Nephron progenitor cell (in vitro differentiated cells): ENCODE data around the gene MID1IP1.

Experiments used
- DNase-seq: peaks from one replicate; pipeline ENCODE4 v3.0.0; 2021
- H3K27ac Mint-ChIP-seq: 2 replicates; pipeline ENCODE4 v1.8.0; 2021; ENCODE audit warnings: mild to moderate bottlenecking, moderate library complexity, mixed read lengths
- H3K27me3 Mint-ChIP-seq: 2 replicates; pipeline ENCODE4 v1.8.0; 2021; ENCODE audit warnings: mild to moderate bottlenecking, low read depth, mixed read lengths; ENCODE audit not compliant: poor library complexity
- H3K36me3 Mint-ChIP-seq: 2 replicates; pipeline ENCODE4 v1.8.0; 2021; ENCODE audit warnings: low read depth, mixed read lengths
- H3K4me1 Mint-ChIP-seq: 2 replicates; pipeline ENCODE4 v1.8.0; 2021; ENCODE audit warnings: mixed read lengths
- H3K4me3 Mint-ChIP-seq: 2 replicates; pipeline ENCODE4 v1.8.0; 2021; ENCODE audit warnings: mild to moderate bottlenecking, moderate library complexity, mixed read lengths
- H3K9me3 Mint-ChIP-seq: 2 replicates; pipeline ENCODE4 v1.8.0; 2021; ENCODE audit warnings: mild to moderate bottlenecking, moderate library complexity, mixed read lengths
- CTCF ChIP-seq: fragments of 200-600 bp; sonication (generic); IDR thresholded peaks from 2 replicates; pipeline ENCODE4 v1.5.0; 2021; ENCODE audit warnings: antibody characterized with exemption

MID1IP1 gene

GRCh38 chrX:38848671-38849455, 47.6 kb downstream of the MID1IP1 start:
- no peak overlapping the region for H3K27ac Mint-ChIP-seq
- no peak for TF ChIP-seq CTCF
- H3K4me1 Mint-ChIP-seq, result no peaks in the 10 kb centered on the region
- H3K4me3 Mint-ChIP-seq, result no peak overlapping the region
- no peaks in the 10 kb centered on the region for H3K27me3 Mint-ChIP-seq
- H3K9me3 Mint-ChIP-seq, result peaks cover 18% of the 10 kb centered on the region
- H3K36me3 Mint-ChIP-seq, result no peaks in the 10 kb centered on the region
- DNase-seq, result no peak

DNA sequence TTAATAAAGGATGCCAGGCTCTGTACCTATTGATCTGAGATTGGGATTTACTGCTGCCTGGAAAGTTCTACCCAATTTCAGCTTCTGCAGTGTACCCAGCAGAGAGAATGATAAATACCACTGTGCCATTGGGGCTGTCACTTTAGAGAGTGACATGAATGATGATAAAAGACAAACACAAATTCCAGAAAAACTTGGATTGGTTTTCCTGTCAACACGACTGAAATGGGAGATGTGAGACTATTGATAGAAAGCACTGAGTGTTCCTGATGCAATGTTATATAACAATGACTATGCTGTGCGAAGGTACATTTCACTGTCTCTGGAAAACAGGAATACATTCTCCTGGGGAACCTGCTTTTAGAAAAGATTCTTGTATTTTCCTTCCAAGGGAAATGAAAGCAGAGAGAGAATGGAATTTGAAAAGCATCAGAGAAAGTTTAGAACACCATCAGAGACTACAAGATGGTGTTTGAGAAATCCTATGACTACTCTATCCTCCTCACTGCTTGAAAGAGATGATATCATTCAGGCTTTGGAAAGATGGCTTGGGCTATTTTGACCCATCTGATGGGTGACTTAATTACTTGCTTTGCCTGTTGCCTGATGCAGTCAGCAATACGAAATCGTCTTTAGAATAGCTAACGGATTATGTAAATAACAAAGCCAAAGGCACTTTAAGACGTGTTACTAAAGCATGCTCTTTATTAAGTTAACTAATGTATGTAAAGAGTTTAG, 49.7 kb downstream of the MID1IP1 start:
- Mint-ChIP-seq H3K4me1 (no peaks in the 10 kb centered on the region), H3K4me3 (no peak overlapping the region), H3K9me3 (peaks cover 18% of the 10 kb centered on the region), H3K36me3 (no peaks in the 10 kb centered on the region), H3K27me3 (peaks cover 4% of the 10 kb centered on the region), H3K27ac (no peak overlapping the region)
- TF ChIP-seq CTCF, result no peak
- DNase-seq, result no peak

DNA sequence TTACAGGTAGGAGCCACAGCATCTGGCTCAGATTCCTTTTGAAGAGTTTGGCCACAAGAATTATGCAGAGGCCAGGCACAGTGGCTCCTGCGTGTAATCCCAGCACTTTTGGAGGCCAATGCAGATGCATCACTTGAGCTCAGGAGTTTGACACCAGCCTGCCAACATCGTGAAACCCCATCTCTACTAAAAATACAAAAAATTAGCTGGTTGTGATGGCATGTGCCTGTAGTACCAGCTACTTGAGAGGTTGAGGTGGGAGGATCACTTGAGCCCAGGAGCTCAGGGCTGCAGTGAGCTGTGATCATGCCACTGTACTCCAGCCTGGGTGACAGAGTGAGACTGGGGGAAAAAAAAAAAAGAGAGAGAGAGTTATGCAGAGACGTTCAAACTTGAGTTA, 53.0 kb downstream of the MID1IP1 start:
- TF ChIP-seq CTCF, result no peak
- Mint-ChIP-seq H3K36me3 (no peaks in the 10 kb centered on the region), H3K4me3 (no peak overlapping the region), H3K4me1 (peaks cover 24% of the 10 kb centered on the region), H3K9me3 (peaks cover 20% of the 10 kb centered on the region), H3K27ac (no peak overlapping the region), H3K27me3 (peaks cover 4% of the 10 kb centered on the region)
- no peak for DNase-seq
